NCI-H748 (cell line): ENCODE results near the gene ALS2.
"Not testable (repeated sequence)": the region's sequence is repeated elsewhere in the genome, so short reads cannot be mapped to it uniquely, and the experiment has no call there.

ENCODE experiments used
- DNase-seq: peaks from one replicate; lab custom pipeline; 2025; ENCODE audit not compliant: unreplicated experiment; lab: John Stamatoyannopoulos, UW

The ALS2 gene

DNA sequence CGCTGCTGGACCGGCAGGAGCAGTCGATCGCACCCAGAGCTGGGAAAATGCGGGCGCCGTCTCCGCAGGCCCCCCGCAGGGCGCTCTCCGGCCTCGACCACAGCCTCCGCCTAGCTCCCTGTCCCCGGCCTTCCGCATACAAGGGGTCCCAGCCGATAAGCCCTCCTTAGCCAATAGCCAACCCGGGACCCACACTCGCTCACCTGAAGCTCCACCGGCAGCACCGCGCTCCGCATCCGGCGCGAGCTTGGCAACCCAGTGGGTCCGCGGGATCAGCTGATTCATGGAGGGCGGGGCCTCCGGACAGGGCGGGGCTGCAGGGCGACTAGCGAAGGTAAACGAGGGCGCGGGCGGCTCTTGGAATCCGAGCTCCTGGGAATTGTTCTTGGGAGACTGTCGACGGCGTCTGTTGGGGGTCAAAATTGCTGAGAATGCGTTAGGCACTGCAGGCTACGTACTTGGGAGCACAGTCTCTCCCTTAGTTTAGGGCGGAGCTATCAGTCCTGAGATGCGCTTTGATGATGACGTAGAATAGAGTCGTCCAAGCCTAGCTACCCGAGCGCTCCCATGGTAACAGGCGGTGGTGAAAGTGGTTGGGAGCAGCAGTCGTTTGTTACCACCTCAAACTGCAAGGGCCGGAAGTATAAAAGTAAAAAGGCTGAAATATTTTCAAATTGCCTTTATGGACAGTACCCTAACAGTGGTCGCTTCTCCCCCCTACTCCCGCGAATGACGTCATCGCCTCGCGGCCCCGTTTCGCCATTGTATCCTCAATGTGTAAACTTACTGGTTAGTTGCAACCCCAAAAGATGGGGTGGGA, at the start of gene ALS2:
ALS2 (minus strand) TSS at position 260 of the 820 bp plus-strand sequence. CDS start 12,048 bp downstream, outside the sequence.
- peak; percentile 100 for DNase-seq

DNA sequence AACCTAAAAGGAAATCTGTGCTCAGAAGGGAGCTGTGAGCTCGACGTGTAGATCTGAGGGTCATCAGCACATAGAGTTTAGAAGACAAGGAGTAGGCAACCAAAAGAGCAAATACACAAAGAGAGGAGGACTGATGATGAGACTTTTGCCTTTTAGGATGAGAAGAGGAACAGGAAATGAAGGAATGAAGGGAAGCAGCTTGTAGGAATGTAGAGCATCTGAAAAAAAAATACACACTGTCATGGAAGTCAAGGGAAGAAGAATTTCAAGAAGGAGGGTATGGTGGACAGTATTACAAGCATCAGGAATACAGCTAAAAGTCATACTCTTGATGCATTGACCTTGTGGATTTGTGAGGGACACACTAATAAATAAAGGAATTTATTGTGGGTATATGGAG, 47.5 kb upstream of the ALS2 start:
- no peak for DNase-seq

DNA sequence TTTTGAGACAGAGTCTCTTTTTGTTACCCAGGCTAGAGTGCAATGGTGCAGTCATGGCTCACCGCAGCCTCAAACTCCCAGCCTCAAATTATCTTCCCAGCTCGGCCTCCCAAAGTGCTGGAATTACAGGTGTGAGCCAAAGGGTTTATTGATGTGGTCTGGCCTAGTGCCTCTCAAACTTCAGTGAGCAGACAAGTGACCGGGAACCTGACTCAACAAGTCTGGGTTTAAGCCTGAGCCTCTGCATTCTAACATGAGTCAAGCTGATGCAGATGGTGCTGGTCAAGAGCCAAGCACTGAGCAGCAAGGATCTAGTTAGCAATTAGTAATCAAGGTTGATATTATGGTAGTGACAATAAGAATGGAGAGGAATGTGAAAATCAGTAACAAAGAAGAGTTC, 46.9 kb upstream of the ALS2 start:
- no peak for DNase-seq

DNA sequence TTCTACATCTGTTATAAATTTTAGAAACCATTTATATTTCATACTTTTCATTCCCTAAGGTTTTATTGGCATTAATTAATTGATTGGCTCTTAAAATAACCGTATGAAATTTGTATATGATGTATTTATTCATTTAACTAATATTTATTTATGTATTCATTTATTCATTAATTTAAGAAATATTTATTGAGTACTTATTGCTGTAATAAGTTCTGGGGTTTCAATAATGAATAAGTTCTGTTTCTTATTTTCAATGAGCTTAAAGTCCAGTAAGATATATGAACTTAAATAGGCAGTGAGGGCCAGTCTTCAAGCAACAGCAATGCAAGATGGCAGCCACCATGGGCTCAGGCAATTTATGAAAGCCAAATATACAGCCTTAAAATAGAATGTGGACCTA, 43.5 kb upstream of the ALS2 start:
- DNase-seq = no peak

DNA sequence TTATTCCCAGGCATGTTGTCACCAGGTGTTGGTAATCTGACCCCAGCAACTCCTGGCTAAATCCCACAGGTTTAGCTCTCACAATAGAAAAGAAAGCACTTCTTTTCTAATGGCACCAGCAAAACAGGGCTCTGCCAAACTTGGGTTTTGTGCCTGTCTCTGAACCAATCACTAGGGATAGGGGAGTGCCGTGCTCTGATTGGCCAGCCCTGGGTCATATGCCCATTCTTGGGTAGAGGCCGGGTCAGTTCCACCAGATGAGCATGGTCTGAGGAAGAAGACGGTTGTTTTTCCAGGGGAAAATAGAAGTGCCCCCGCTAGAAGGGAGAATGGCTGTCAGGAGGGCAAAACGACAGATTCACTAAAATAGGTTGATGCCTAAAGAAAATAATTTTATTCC, 40.3 kb upstream of the ALS2 start:
- peak; percentile 56 for DNase-seq

DNA sequence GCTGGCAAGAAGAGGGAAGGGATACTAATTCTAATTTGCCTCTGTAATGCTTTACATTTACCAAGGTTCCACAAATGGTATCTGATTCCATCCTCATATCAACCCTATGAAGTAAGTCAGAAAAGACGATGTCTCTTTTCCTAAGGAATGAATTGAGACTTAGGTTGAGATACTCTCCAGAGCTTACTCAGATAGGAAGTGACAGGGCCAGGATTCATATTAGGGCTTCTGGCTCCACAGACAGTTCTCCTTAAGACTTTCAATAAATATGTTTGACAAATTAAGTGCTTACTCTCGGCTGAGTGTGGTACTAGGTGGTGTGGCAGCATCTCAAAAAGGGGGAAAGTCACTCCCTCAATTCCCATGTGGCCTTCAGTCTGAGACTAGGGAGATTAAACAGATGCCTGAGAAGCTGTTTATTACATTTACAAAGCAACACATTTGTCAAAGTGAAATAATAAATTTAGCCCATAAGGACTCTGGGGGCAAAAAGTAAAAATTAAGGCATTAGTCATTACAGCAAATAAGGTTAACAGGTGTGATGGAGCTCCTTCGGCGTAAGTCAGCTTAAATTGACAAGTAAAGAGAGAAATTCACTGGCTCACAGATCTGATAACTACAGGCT, 39.8 kb upstream of the ALS2 start:
- no peak for DNase-seq

DNA sequence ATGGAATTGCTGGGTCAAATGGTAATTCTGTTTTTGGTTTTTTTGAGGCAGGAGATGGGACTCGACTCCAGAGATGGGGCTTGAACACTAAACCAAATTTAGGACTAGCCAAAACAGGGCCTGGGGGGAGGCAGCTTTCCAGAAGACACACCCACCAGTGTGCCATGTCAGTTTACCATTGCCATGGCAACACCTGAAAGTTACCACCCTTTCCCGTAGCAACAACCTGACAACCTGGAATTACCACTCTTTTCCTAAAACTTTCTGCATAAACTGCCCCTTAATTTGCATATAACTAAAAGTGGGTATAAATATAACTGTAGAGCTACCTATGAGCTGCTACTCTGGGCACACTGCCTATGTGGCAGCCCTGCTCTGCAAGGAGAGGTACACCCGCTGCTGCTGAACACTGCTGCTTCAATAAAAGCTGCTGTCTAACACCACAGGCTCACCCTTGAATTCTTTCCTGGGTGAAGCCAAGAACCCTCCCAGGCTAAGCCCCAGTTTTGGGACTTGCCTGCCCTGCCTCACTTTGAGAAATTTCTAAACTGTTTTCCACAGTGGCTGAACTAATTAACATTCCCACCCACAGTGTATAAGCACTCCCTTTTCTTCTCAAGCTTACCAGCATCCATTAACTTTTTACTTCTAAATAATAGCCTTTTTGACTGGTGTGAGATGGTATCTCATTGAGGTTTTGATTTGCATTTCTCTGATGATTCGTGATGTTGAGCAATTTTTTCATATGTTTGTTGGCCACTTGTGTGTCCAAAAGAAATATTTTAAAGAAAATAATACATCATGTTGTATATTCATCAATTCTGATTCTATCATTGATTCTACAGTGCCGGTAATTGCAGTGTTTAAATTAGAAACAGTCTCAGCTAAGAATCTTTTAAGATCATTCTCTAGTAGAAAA, 36.2 kb upstream of the ALS2 start:
- no peak for DNase-seq

DNA sequence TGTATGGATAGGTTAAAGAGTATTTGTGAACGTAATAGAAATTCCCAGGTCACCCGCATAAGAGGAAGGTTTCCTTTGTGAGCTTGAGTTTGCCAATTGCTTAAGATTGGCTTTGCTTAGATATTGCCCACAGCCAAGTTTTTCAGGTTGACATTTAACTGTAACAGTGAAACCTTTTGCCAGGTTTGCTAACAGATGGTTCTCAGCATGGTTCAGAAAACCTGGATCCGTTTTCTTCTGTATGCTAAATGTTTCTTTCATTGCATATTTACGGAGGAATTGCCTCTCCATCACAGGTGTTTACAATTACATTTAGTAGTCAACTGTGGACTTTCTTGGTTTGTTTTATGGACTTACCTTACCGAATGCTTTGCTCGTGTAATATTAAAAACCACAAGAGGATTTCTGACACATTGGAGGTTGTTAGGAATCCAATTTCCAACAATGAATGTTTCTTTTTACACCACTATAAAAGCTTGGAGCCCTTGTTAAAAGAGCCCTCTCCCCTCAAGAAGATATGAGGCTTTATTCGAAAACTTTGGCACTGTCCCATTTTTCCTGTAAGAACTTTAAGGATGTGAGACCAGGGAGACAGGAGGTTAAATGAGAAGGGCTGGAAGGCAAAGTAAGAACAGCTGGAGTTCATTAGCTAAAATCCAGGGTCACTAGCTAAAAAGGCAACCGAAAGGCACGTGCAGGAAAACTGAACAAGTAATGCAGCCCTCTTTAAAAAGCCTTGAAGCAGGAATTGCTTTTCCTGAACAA, 33.4 kb upstream of the ALS2 start:
- DNase-seq = no peak

DNA sequence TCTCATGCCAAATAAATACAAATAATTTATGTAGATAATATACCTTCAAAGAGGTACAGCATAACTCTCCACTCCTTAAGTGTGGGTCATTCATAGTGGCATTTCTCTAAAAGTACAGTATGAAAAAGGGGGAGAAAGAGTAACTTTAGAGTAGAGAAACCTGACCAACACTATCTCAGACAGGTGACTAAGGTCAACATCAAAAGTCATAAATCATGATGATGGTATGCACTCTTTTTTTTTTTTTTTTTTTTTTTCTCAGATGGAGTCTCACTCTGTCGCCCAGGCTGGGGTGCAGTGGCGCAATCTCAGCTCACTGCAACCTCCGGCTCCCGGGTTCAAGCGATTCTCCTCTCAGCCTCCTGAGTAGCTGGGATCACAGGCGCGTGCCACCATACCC, 29.9 kb upstream of the ALS2 start:
- DNase-seq = not testable (repeated sequence)

DNA sequence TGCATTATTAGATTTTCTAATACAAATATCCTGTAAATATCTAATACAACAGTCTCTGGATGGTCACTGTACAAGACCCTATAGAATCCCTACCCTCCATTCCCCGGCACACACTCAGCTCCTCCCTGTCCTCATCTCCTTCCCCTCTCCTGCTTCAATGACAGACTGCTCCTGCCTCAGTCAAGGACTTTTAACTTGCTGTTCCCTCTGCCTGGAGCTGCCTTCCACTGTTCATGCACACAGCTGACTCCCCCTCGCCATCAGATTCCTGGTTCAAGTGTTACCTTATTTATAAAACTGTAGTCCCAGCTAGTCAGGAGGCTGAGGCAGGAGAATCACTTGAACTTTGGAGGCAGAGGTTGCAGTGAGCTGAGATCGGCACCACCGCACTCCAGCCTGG, 28.9 kb upstream of the ALS2 start:
- DNase-seq = no peak

DNA sequence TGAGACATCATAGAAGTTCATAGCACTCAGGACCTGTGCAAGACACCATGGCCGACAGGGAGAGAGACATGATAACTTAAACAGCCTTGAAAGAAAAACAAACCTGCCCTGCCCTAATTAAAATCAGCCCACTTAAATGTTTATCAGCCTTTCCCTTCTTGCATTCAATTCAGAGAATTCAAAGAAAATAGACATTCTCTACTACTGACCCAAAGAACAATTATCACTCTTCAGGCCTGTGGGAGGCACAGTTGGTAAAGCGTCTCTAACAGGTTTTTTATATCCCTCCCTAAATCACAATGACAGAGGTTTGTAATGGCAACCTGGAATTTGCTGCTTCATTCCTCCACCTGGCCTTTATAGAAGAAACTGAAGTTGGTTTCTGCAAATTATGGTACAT, 27.3 kb upstream of the ALS2 start:
- no peak for DNase-seq

DNA sequence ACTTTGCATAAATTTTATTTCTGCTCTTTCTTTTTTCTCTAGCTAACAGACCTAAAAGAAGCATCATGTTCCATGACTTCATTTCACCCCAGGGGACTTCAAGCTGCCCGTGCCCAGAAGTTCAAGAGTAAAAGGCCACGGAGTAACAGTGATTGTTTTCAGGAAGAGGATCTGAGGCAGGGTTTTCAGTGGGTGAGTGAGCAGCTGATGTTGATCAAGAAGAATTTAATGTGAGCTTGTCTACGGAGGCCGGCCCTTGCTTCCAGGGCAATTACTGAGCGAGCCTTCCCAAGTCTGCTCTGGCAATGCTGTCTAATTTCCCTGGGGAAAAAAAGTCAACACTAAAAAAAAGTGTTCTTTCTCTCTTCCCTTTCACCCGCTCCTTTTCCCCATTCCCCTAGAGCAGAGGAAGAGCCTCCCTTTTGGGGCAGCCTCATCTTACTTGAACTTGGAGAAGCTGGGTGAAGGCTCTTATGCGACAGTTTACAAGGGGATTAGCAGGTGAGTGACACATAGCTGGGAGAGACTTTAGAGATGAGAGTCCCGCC, 26.8 kb upstream of the ALS2 start:
- DNase-seq = no peak

DNA sequence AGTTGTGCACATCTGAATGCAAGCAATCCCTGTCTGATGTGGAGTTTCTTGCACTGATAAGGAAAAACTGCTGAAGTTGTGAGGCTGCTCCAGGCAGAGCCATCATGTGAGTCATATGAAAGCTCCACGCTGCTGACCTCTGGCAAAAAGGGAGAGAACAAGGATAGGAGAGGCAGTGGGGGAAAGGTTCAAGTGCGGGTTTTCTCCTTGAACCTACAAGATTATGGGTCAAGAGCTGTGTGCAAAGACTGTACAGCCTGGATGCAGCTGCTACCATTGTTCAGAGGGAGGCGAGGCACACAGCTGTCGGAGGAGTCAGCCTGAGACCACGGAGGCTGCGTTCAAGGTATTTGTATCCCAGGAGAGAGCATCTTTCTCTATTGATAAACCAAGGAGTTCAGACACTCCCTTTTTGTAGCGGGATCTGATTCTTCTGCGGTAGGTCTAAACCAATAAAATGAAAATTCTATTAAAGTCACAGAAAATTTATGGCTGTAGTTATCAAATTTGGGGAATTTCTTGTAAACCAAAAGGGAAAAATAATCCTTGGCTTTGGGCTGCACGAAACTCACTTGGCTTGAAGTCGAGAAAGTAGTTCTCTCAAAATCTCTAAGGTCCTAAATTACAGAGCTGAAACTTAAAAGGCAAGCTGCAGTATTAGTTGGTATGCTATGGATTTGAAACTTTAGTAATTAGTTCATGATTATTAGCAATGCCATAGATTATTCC, 25.9 kb upstream of the ALS2 start, which contains the start of gene CDK15:
CDK15 (plus strand) TSS at position 96 of the 729 bp plus-strand sequence; CDS start at position 224, 128 bp downstream.
- DNase-seq = peak; percentile 23

DNA sequence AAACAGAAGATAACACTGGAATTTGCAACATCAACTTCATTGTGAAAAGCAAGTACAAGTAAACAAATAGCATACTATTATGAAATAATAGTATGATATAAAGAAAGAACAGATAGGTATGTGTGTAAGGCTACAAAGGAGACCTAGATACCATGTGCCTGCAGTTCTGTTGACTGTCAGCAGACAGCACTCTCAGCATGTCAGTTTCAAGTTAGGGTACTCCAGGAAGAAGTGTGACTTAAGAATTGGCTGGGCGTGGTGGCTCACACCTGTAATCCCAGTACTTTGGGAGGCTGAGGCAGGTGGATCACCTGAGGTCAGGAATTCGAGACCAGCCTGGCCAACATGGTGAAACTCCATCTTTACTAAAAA, 18.2 kb upstream of the ALS2 start:
- DNase-seq = peak; percentile 28

DNA sequence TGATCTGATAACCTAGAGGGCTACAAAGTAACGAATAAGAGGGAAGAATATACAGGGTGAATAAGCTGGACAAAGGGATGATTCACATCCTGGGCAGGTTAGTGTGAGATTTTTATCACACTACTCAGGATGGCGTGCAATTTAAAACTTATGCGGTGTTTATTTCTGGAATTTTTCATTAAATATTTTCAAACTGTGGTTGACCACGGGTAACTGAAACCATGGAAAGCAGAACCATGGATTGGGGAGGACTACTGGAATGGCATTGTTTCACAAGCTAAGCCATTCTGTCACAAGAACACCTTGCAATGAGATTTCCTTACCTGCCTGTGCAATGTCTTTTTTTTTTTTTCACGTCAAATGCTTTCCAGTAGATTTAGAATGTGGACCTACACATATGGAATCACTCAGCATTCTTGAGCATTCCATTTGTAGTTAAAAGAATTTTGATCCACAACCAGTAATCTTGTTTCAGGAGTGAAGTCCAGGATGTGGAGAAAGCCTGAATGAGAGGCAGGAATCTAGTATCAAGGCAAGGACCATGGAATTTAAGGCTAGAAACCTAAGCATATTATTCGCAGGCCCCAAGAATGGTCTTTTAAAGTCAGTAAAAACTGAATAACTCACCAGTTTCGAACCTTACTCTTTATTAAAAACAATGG, 17.6 kb upstream of the ALS2 start:
- no peak for DNase-seq

DNA sequence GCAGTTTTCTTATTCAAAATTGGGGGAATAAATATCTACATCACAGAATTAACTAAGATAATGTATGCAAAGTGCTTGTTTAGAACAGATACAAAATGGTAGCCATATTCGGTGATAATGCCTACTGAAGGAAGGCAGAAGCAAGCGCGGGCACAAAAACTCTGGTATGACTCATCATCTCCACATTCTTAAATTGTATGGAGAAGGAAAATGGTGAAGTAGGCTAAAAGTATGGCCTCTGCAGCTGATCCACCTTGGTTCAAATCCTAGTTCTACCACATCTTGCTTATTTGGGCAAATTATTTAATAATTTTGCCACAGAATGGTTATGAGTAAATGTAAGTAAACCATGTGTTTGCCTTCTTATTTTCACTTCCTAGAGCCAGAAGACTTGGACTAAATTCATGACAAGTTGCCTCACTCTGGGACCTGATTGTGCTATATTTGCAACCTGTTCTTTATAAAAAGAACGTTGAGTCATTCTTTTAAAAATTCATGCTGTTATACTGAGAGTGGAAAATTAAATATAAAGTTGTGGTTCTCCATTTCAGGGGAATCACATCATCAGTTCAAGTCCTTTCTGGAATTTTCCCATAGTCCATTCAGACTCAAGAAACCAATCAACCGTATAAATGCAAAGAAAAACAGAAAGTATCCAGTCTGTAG, 16.6 kb upstream of the ALS2 start:
- no peak for DNase-seq

DNA sequence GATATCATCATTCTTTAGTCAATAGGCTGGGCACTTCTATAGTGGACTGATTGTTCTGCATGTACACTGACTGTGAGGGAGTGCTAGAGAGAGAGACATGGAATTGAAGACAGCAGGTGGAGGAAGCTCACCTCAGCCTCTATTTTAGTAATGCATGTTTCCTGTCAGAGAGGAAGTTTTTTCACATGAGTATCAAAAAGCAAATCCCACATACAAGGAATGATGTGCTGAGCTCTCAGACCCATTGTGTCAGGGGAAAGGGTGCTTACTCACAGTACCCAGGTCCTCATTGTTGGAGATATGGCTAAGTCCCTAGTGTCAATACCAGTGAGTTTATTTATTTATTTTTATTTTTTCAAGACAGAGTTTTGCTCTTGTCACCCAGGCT, 15.7 kb upstream of the ALS2 start:
- no peak for DNase-seq

DNA sequence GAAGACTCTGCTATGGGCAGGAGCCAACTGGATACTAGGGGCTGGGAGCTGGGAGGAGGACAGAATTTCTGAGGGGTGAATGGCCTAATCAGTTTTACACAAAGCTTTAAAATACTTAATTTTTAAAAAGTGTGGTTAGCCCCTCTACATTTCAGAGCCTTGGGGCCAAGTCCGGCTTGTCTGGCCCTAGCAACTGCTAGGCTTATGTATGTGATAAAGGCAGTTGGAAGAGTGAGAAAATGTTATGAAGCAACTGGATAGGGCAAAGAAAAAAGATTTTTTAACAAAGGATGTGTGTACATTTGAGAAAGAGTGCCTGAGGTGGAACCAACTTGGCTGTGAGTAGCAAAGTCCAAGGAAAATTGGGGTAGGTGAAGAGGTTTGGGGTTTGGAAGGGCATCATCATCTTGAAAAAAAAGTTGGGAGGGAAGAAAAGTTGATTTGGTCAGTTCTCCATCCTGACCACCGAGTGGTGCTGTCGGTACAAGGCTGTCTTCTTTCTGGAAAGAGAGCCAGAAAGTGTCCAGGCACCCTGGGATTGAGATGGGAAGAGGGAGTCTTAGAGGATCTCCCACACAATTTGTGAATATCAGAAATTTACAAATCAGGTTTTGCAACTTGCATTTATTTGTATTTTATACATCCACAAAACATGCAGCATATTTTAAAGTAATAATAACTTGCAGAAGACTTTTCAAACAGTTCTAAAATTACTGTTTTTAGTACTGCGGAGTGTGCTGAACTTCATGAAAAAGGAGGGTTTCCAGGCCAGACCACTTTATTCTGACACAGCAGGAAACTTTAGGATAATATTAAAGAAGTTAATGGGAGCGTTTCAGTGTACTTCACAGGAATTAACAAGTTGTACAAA, 15.1 kb upstream of the ALS2 start:
- DNase-seq = peak; percentile 58
